K562 (cell line): ENCODE measurements around the gene COL21A1.

ENCODE experiments used
- CLOCK ChIP-seq: fragments of 250-450 bp; sonication (Bioruptor Pico); IDR thresholded peaks from 2 replicates; pipeline ENCODE4 v1.4.0; 2020; ENCODE audit warnings: mild to moderate bottlenecking, moderate library complexity, borderline replicate concordance
- ERF ChIP-seq: fragments of 450-650 bp; formaldehyde crosslinking; IDR thresholded peaks from 2 replicates; pipeline ENCODE4 v1.4.0; 2020; ENCODE audit warnings: mild to moderate bottlenecking, mixed read lengths
- KLF13 ChIP-seq: fragments of 450-650 bp; IDR thresholded peaks from 2 replicates; pipeline ENCODE4 v1.6.1; 2016; ENCODE audit warnings: missing genetic modification characterization, low read depth, mild to moderate bottlenecking, missing compliant biosample characterization, moderate library complexity, borderline replicate concordance
- MXI1 ChIP-seq: IDR thresholded peaks from 2 replicates; pipeline ENCODE4 v1.6.1; 2011; ENCODE audit warnings: low read depth, mild to moderate bottlenecking, improper control_type of control experiment, low read length
- SIX5 ChIP-seq, 2 experiments: IDR thresholded peaks; 2 replicates each; pipeline ENCODE4 v1.6.1; 2011; ENCODE audit warnings: low read length in 2 of 2, borderline replicate concordance in 1 of 2, low read depth in 1 of 2, mild to moderate bottlenecking in 1 of 2, moderate library complexity in 1 of 2; ENCODE audit not compliant: insufficient read depth in 1 of 2
- SRF ChIP-seq, 2 experiments: fragments of 250-450, 450-650 bp in 1 of 2; sonication (Bioruptor Pico) in 1 of 2; sonication (generic) in 1 of 2; formaldehyde crosslinking; IDR thresholded peaks; 2 replicates each; pipeline versions ENCODE4 v1.5.0 to v1.5.1; 2020 to 2022; ENCODE audit warnings: mild to moderate bottlenecking in 1 of 2, missing genetic modification reagents in 1 of 2
- YY1 ChIP-seq, 3 experiments: IDR thresholded peaks; 2 replicates each; pipeline ENCODE4 v1.6.1; 2011; ENCODE audit warnings: low read length in 2 of 3, mild to moderate bottlenecking in 2 of 3, moderate library complexity in 2 of 3, borderline replicate concordance in 1 of 3, control low read depth in 1 of 3, low read depth in 1 of 3; ENCODE audit not compliant: insufficient read depth in 3 of 3, insufficient replicate concordance in 2 of 3, control insufficient read depth in 1 of 3, insufficient read length in 1 of 3; ENCODE audit errors: extremely low read depth in 1 of 3
- ZNF512 ChIP-seq: IDR thresholded peaks from 2 replicates; pipeline ENCODE4 v1.6.1; 2016; ENCODE audit warnings: missing genetic modification characterization, missing compliant biosample characterization

- no peak for TF ChIP-seq SRF (CRISPR knock-in tag; IDR thresholded peaks at IDR 0.05)
- TF ChIP-seq ERF = no peak
- no peak for TF ChIP-seq CLOCK (CRISPR knock-in tag)
- no peak for TF ChIP-seq KLF13 (tag)
- TF ChIP-seq YY1 (IDR thresholded peaks at IDR 0.05; ENCODE audit: borderline replicate concordance in 1 of 3, control insufficient read depth in 1 of 3, extremely low read depth in 1 of 3, insufficient read depth in 3 of 3, insufficient read length in 1 of 3, insufficient replicate concordance in 2 of 3, low read depth in 1 of 3, low read length in 2 of 3) = no peak
- TF ChIP-seq SIX5 (IDR thresholded peaks at IDR 0.05; ENCODE audit: borderline replicate concordance in 1 of 2, insufficient read depth in 1 of 2, low read depth in 1 of 2, low read length in 2 of 2) = no peak
- no peak for TF ChIP-seq ZNF512
- TF ChIP-seq MXI1 = no peak
Measured at GRCh38 chr6:56169366-56169765, 78.0 kb downstream of the COL21A1 start.
